Measurements from ENCODE around the gene AFG3L2. TPM values are rescaled to one million over a fixed set of nuclear protein-coding genes. Genes with fewer than 3 reads are reported as not detected.

AFG3L2 gene
- total and polyA plus RNA-seq, 7 donors = 31.4 to 56.6 (median 43.7) TPM

GRCh38 chr18:12309683-12310198, 67.3 kb downstream of the AFG3L2 start:
- WGBS, 2 donors = 52 to 61% methylated on average over 7 of the region's 7 CpGs
- Histone ChIP-seq H3K36me3 (peaks cover 8 to 35% (median 15%) of the 10 kb centered on the region in 4 donors), H3K4me3 (peak overlapping the region; percentile 62 to 100 (median 90)), H3K27me3 (no peaks in the 10 kb centered on the region), H3K9me3 (peaks cover 0 to 5% (median 1%) of the 10 kb centered on the region in 4 donors), H3K4me1 (peaks cover 0 to 66% (median 63%) of the 10 kb centered on the region in 4 donors), H3K27ac (peak overlapping the region; percentile 94 to 100 (median 99))
- no peak for DNase-seq
- intact Hi-C loops (cut with DNase I) = loop anchor here (1.0 kb wide), 1 partner anchor 67 kb away; no protein-coding TSS in a partner anchor
- peak in 1 of 4 donors; percentile 37 for TF ChIP-seq POLR2AphosphoS5 (IDR thresholded peaks at IDR 0.05)
- no peak for TF ChIP-seq EP300 (IDR thresholded peaks at IDR 0.05)
- TF ChIP-seq CTCF (IDR thresholded peaks at IDR 0.05) = no peak
- TF ChIP-seq POLR2A (IDR thresholded peaks at IDR 0.05) = no peak

- Histone ChIP-seq H3K4me3 (peak overlapping the region; percentile 62 to 100 (median 90)), H3K36me3 (peaks cover 8 to 27% (median 15%) of the 10 kb centered on the region in 4 donors), H3K4me1 (peaks cover 0 to 56% (median 53%) of the 10 kb centered on the region in 4 donors), H3K9me3 (peaks cover 0 to 5% (median 1%) of the 10 kb centered on the region in 4 donors), H3K27me3 (no peaks in the 10 kb centered on the region), H3K27ac (peak overlapping the region; percentile 94 to 100 (median 99))
- peak; percentile 95 for DNase-seq
- TF ChIP-seq CTCF (IDR thresholded peaks at IDR 0.05) (no peak), EP300 (IDR thresholded peaks at IDR 0.05) (no peak), POLR2AphosphoS5 (IDR thresholded peaks at IDR 0.05) (peak; percentile 81 to 93 (median 92)), POLR2A (IDR thresholded peaks at IDR 0.05) (peak; percentile 44 to 76)
- WGBS, 2 donors = 1% methylated on average over 81 of the region's 81 CpGs
- intact Hi-C loops (cut with DNase I) = loop anchor here (1.0 kb wide), 1 partner anchor 68 kb away; no protein-coding TSS in a partner anchor
Observed at GRCh38 chr18:12308386-12309100, 68.5 kb downstream of the AFG3L2 start.

GRCh38 chr18:12307701-12308385, 69.2 kb downstream of the AFG3L2 start, which contains the start of gene TUBB6:
Gene TUBB6, plus strand, starts transcription at chr18:12308241. Its CDS starts 52 bp downstream, at chr18:12308293.
- H3K4me3 ChIP-seq = peak within 1 kb of the TSS; percentile 62 to 100 (median 90)
- H3K27ac ChIP-seq = peak within 1 kb of the TSS; percentile 94 to 100 (median 99)
- H3K27me3 ChIP-seq = no peaks in the 10 kb centered on the region
- intact Hi-C loops (cut with DNase I) = loop anchor here (1.0 kb wide), 2 partner anchors 20 to 29 kb away; no protein-coding TSS in a partner anchor
- TF ChIP-seq CTCF (IDR thresholded peaks at IDR 0.05) (no peak), POLR2AphosphoS5 (IDR thresholded peaks at IDR 0.05) (peak; percentile 81 to 94 (median 91)), EP300 (IDR thresholded peaks at IDR 0.05) (no peak), POLR2A (IDR thresholded peaks at IDR 0.05) (peak in 1 of 2 donors; percentile 8)
- H3K36me3 ChIP-seq = peaks cover 8 to 22% (median 15%) of the 10 kb centered on the region in 4 donors
- DNase-seq = peak; percentile 89
- WGBS, 2 donors = 1% methylated on average over 88 of the region's 88 CpGs
- H3K9me3 ChIP-seq = peaks cover 0 to 5% (median 1%) of the 10 kb centered on the region in 4 donors
- H3K4me1 ChIP-seq = peaks cover 0 to 51% (median 48%) of the 10 kb centered on the region in 4 donors

Measured in sigmoid colon (tissue), 7 donors.